HG02571 (cell line): ENCODE measurements around the gene KRTAP20-4.

Source experiments
- ATAC-seq: cut with Tn5 transposase; IDR thresholded peaks from one replicate; pipeline ENCODE4 v1.9.1; 2021; ENCODE audit warnings: mild to moderate bottlenecking, moderate library complexity; ENCODE audit not compliant: unreplicated experiment

KRTAP20-4 gene

GRCh38 chr21:30646904-30647414, 26.5 kb downstream of the KRTAP20-4 start:
- no peak for ATAC-seq

DNA sequence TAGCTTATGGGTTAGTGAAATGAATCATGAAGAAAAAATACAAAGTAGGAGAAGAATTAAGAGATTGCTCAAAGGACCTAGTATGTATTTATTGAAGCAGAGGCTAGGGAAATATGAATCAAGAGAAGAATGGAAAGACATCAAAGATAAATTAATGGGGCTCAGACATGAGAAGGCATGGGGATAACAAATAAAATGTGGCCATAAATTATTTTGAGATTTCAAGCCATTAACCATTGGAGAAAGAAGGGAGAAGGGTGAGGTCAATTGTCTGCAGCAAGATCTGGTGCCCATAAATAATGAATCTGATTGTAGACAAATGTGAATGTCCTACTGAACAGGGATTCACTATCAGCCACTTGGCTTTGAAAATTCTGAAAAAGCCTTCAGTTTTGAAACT, 32.5 kb downstream of the KRTAP20-4 start:
- no peak for ATAC-seq

GRCh38 chr21:30668776-30669175, 48.3 kb downstream of the KRTAP20-4 start:
- ATAC-seq: no peak
